Measurements from ENCODE around the gene PTPRE. TPM values are rescaled to one million over a fixed set of nuclear protein-coding genes. Genes with fewer than 3 reads are reported as not detected.

PTPRE gene, protein sequence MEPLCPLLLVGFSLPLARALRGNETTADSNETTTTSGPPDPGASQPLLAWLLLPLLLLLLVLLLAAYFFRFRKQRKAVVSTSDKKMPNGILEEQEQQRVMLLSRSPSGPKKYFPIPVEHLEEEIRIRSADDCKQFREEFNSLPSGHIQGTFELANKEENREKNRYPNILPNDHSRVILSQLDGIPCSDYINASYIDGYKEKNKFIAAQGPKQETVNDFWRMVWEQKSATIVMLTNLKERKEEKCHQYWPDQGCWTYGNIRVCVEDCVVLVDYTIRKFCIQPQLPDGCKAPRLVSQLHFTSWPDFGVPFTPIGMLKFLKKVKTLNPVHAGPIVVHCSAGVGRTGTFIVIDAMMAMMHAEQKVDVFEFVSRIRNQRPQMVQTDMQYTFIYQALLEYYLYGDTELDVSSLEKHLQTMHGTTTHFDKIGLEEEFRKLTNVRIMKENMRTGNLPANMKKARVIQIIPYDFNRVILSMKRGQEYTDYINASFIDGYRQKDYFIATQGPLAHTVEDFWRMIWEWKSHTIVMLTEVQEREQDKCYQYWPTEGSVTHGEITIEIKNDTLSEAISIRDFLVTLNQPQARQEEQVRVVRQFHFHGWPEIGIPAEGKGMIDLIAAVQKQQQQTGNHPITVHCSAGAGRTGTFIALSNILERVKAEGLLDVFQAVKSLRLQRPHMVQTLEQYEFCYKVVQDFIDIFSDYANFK
- 7.9 TPM in 2 replicates for total RNA-seq (2021)
- Bru-seq, nascent RNA = percentile 54 among the genes with signal in this experiment
- percentile 58 among the genes with signal in this experiment for BruChase-seq, experiment 1, labeled RNA remaining after a 2-hour chase
- percentile 48 among the genes with signal in this experiment for BruChase-seq, experiment 2, labeled RNA remaining after a 6-hour chase
- long read RNA-seq, full-length matches to known transcripts = 2 of 13 reads
- long read RNA-seq, partial matches to known transcripts = 2 of 13 reads
- long read RNA-seq, other reads (novel, unspliced or antisense) = 9 of 13 reads

DNA sequence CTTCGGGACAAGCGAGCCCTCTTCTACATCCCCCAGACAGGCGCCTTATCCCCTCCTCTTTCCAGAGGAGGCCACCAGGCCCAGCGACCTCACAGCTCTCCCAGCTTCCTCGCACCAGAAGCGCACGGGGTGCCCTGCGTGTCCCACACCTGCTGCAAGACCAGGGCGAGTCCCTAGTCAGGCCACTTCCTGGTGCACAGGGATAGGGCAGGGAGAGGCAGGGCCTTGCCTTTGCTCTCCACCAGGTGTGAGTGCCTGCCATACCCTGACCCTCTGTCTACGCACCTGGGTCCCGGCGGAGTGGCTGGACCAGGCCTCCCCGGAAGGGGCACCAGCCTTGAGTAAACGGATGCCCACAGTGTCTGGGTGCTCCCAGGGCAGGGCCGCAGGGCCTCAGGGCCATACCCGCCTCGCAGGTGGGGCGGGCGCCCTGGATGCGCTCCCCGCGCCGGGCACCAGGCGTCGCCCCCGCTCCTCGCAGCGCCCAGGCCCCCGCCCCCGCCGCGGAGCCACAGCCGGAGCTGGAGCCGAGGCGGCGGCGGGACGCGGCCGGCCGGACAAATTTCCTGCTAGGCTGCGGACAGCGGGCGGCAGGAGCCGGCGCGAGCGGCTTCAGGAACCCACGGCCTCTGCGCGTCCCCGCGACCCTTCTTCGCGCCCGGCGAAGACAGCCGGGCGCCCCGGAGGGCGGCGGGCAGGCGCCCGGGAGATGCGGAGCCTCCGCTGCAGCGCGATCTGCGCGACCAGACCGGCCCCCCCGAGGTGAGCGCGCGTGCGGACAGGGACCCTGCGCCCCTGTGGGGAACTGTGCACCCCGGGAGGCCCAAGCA is at the start of gene PTPRE:
Gene PTPRE, plus strand, starts transcription at position 556 of the 830 bp plus-strand sequence. CDS start 133,779 bp downstream, outside the sequence.
- Histone ChIP-seq H3K4me3 (peak within 1 kb of the TSS; percentile 67), H4K20me1 (ENCODE audit: insufficient read depth) (no peaks in the 10 kb centered on the region), H3K36me3 (ENCODE audit: low read depth) (no peaks in the 10 kb centered on the region), H3K9me2 (ENCODE audit: insufficient read depth) (no peaks in the 10 kb centered on the region), H3K79me2 (ENCODE audit: low read depth) (peaks cover 21% of the 10 kb centered on the region), H3K9me3 (ENCODE audit: insufficient read depth, low read depth) (no peaks in the 10 kb centered on the region), H3F3A (ENCODE audit: insufficient read depth, low read depth) (no peaks in the 10 kb centered on the region), H2AFZ (peak within 1 kb of the TSS; percentile 73), H3K4me1 (replicated peaks; ENCODE audit: insufficient read depth) (peaks cover 35% of the 10 kb centered on the region), H3K4me2 (peak within 1 kb of the TSS; percentile 74), H3K27me3 (ENCODE audit: insufficient read depth, low read depth) (no peaks in the 10 kb centered on the region), H3K27ac (peak within 1 kb of the TSS; percentile 68)
- POLR2A ChIA-PET (ENCODE audit: unreplicated experiment) = no interaction called here
- peak; percentile 75 to 83 for DNase-seq
- CTCF ChIA-PET = interaction anchor here (0.6 to 1.5 kb wide), 4 partner anchors 13 to 175 kb away, joined by 3 to 5 read pairs (median 4); no protein-coding TSS in a partner anchor
- TF ChIP-seq EZH2 (IDR thresholded peaks at IDR 0.05; ENCODE audit: low read depth) = no peak
- TF ChIP-seq, protein P1, sequence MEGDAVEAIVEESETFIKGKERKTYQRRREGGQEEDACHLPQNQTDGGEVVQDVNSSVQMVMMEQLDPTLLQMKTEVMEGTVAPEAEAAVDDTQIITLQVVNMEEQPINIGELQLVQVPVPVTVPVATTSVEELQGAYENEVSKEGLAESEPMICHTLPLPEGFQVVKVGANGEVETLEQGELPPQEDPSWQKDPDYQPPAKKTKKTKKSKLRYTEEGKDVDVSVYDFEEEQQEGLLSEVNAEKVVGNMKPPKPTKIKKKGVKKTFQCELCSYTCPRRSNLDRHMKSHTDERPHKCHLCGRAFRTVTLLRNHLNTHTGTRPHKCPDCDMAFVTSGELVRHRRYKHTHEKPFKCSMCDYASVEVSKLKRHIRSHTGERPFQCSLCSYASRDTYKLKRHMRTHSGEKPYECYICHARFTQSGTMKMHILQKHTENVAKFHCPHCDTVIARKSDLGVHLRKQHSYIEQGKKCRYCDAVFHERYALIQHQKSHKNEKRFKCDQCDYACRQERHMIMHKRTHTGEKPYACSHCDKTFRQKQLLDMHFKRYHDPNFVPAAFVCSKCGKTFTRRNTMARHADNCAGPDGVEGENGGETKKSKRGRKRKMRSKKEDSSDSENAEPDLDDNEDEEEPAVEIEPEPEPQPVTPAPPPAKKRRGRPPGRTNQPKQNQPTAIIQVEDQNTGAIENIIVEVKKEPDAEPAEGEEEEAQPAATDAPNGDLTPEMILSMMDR (conservative IDR thresholded peaks at IDR 0.05) = peak; percentile 54
- BruUV-seq (replicated peaks) = no TSS peak
- intact Hi-C loops (cut with micrococcal nuclease; ENCODE audit: unreplicated experiment) = loop anchor here (1.0 kb wide), 1 partner anchor 163 kb away; no protein-coding TSS in a partner anchor

DNA sequence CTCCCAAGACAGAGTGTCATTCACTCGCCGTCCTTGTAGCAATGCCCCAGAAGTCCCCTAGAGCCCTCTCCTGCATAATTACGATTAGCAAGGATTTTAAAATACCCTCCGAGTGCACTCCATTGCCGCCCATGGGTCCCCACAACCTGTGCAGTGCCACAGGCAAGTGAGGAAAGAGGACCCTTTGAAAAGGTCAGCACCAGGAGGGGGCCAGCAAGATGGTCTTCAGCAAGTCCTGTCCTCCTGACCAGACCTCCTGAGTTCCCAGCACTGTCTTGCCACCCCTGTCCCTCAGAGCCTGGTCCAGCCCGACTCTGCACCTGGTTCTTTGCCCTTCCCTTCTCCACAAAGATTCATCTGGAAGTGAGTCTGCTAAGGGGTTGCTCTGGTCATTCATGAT is 46.3 kb upstream of the PTPRE start:
- ChIA-PET POLR2A (ENCODE audit: unreplicated experiment) (no interaction called here), CTCF (no interaction called here)
- Histone ChIP-seq H3K9me2 (ENCODE audit: insufficient read depth) (no peaks in the 10 kb centered on the region), H3K79me2 (ENCODE audit: low read depth) (no peaks in the 10 kb centered on the region), H4K20me1 (ENCODE audit: insufficient read depth) (no peaks in the 10 kb centered on the region), H3K27ac (no peak overlapping the region), H3K4me1 (replicated peaks; ENCODE audit: insufficient read depth) (no peaks in the 10 kb centered on the region), H3K4me2 (no peak overlapping the region), H2AFZ (no peak overlapping the region), H3K36me3 (ENCODE audit: low read depth) (no peaks in the 10 kb centered on the region), H3K4me3 (no peak overlapping the region), H3K27me3 (ENCODE audit: insufficient read depth, low read depth) (peaks cover 37% of the 10 kb centered on the region), H3K9me3 (ENCODE audit: insufficient read depth, low read depth) (no peaks in the 10 kb centered on the region), H3F3A (ENCODE audit: insufficient read depth, low read depth) (no peaks in the 10 kb centered on the region)
- no peak for TF ChIP-seq EZH2 (IDR thresholded peaks at IDR 0.05; ENCODE audit: low read depth)
- TF ChIP-seq, protein P1 (conservative IDR thresholded peaks at IDR 0.05) = no peak
- no TSS peak for BruUV-seq (replicated peaks)
- intact Hi-C loops (cut with micrococcal nuclease; ENCODE audit: unreplicated experiment) = no loop called here
- DNase-seq = no peak
